BE2C (cell line): ENCODE data around the gene PAX5.

Source experiments
- DNase-seq: peaks from one replicate; pipeline ENCODE4 v3.0.0-alpha.2; 2020
- H3K27me3 ChIP-seq: fragments of 250-450 bp; sonication (Bioruptor Pico); 2 replicates; pipeline ENCODE4 v1.5.1; 2020; ENCODE audit warnings: mild to moderate bottlenecking
- H3K36me3 ChIP-seq: fragments of 250-450 bp; sonication (Bioruptor Pico); 2 replicates; pipeline ENCODE4 v1.5.1; 2020; ENCODE audit warnings: mild to moderate bottlenecking
- H3K4me1 ChIP-seq: fragments of 250-450 bp; sonication (Bioruptor Pico); 2 replicates; pipeline ENCODE4 v1.5.1; 2020
- H3K4me3 ChIP-seq: 2 replicates; pipeline ENCODE4 v1.5.1; 2011; ENCODE audit warnings: low read depth, low read length
- H3K9me3 ChIP-seq: fragments of 250-450 bp; sonication (Bioruptor Pico); 2 replicates; pipeline ENCODE4 v1.5.1; 2020
- CTCF ChIP-seq: IDR thresholded peaks from 2 replicates; pipeline ENCODE4 v1.5.1; 2012; ENCODE audit warnings: mild to moderate bottlenecking, low read depth, low read length

PAX5 gene

DNA sequence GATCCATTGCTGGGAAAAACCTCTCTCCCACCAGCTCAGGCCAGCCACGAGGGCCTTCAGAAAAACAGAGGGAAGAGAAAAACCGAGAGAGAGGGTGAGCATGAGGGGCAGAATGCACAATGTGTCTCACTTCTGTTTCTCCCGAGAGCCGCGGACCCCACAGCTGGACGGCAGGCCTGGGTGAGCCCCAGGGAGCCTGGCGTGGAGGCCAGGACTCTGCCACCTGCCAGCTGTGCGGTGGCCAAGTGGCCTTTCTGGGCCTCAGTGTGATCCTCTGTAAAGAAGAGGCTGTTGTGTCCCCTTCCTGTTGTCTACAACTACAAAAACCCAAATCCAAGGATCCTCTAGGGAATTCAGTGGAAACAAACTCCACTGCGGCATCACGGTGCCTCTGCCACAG lies 179.3 kb downstream of the PAX5 start:
- Histone ChIP-seq H3K27me3 (no peaks in the 10 kb centered on the region), H3K4me1 (no peaks in the 10 kb centered on the region), H3K4me3 (no peak overlapping the region), H3K9me3 (no peaks in the 10 kb centered on the region), H3K36me3 (no peaks in the 10 kb centered on the region)
- no peak for TF ChIP-seq CTCF
- no peak for DNase-seq

- Histone ChIP-seq H3K4me3 (no peak overlapping the region), H3K9me3 (no peaks in the 10 kb centered on the region), H3K27me3 (no peaks in the 10 kb centered on the region), H3K36me3 (no peaks in the 10 kb centered on the region), H3K4me1 (no peaks in the 10 kb centered on the region)
- no peak for TF ChIP-seq CTCF
- no peak for DNase-seq
Measured at GRCh38 chr9:36854034-36854433, 180.0 kb downstream of the PAX5 start.

DNA sequence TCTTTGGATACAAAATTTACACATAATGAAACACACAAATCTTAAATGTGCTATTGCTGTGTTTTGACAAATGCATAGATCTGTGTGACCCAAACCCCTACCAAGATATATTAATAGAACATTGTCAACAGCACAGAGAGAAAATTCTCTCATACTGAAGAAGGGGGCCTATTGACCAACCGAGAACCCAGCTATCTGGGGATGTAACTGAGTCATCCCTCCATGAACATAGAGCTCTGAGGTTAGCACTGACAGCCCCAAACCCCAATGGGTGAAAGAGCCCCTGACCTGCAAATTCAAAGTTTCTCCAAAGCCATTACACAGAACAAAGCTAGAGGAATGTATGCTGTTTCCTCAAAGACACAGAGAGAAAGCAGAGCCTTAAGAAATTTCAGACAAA lies 180.8 kb downstream of the PAX5 start:
- no peak for DNase-seq
- Histone ChIP-seq H3K4me1 (no peaks in the 10 kb centered on the region), H3K36me3 (no peaks in the 10 kb centered on the region), H3K9me3 (no peaks in the 10 kb centered on the region), H3K4me3 (no peak overlapping the region), H3K27me3 (no peaks in the 10 kb centered on the region)
- no peak for TF ChIP-seq CTCF

DNA sequence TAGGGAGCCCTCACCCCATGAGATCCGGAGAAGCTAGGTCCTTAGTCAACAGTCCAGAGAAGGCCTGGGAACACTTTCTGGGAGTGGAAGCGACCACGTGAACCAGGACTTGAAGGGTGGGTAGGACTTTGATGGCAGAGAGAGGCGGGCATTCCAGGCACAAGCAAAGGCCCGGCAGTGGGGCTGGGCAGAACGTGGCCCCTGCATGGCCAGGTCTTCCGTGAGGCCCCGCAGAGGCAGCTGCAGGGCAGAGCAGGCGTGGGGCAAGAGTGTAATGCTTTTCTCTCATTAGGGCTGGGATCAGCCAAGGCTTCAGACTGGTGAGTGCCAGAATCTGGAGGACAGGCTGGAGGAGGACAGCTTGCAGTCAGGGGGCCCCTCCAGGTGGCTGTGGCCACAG lies 184.1 kb downstream of the PAX5 start:
- no peaks in the 10 kb centered on the region; the same call in none of the 2 replicates for H3K36me3 ChIP-seq
- TF ChIP-seq CTCF = no peak
- no peaks in the 10 kb centered on the region for H3K4me1 ChIP-seq
- no peaks in the 10 kb centered on the region for H3K9me3 ChIP-seq
- H3K27me3 ChIP-seq = no peaks in the 10 kb centered on the region
- no peak for DNase-seq
- no peak overlapping the region for H3K4me3 ChIP-seq

- Histone ChIP-seq H3K4me1 (no peaks in the 10 kb centered on the region), H3K9me3 (no peaks in the 10 kb centered on the region), H3K36me3 (no peaks in the 10 kb centered on the region; the same call in none of the 2 replicates), H3K27me3 (no peaks in the 10 kb centered on the region), H3K4me3 (no peak overlapping the region)
- DNase-seq = no peak
- TF ChIP-seq CTCF = no peak
Measured at GRCh38 chr9:36848946-36849345, 185.1 kb downstream of the PAX5 start.

DNA sequence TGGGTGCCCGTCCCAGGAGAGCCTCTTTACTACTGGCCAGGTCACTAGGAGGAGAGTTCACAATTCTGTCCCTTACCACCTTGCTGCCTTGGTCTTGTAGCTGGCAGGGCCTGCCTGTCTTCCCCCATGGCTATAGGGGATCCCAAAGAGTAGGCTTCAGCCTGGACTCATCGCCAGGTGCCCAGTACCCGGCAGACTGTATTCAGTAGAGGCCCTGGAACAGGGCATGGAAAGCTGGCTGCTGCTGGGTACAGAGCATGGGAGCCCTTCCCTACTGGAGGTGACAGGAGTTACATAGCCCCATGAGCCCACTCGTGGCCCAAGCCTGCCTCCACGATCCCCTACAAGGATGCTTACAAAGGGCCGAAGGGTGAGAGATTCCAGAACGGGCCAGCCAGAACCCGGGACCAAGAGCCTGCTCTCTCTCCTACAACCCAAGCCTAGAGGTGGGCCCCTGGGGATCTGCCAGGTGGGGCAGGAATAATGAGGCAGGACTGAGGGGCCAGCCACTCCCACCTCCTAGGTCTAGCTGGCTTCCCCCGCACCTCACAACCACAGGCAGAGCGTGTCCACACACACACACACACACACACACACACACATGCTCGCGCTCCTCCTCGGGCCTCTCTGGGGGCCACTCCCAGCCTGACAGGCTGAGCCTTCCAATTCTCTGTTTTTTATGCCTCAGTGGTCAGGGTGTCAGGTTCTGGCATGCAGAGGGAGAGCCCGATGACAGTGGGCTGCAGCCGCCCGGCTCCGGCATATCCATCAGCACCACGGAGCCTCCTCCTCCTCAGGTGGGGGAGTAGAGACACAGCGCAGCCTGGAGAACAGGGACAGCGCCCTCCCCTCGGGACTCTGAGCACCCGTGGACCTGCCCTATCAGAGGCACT lies 186.0 kb downstream of the PAX5 start:
- TF ChIP-seq CTCF = no peak
- no peaks in the 10 kb centered on the region for H3K9me3 ChIP-seq
- H3K27me3 ChIP-seq = no peaks in the 10 kb centered on the region
- no peaks in the 10 kb centered on the region; the same call in none of the 2 replicates for H3K36me3 ChIP-seq
- H3K4me1 ChIP-seq = no peaks in the 10 kb centered on the region
- no peak overlapping the region for H3K4me3 ChIP-seq
- DNase-seq = peak; percentile 31
